GM12878 (cell line): ENCODE results near the gene CACNA1D. TPM values are rescaled to one million over a fixed set of nuclear protein-coding genes. Genes with fewer than 3 reads are reported as not detected.

ENCODE experiments used
- ATAC-seq: fragments of 200-7000 bp; cut with Tn5 transposase; 3 replicates; pipeline ENCODE4 v1.9.1; 2020; ENCODE audit warnings: mild to moderate bottlenecking, moderate library complexity
- BruUV-seq: library from RNA; stranded (reverse); fragments of 400-500 nt; replicated peaks from 2 replicates; lab custom pipeline; 2021; lab: Mats Ljungman, UMichigan
- CTCF ChIA-PET: fragments of 300-600 bp; sonication (Branson Sonifier 250); formaldehyde crosslinking; extraction: SDS; loops from one replicate; lab custom pipeline; 2021; ENCODE audit warnings: inconsistent platforms; lab: Yijun Ruan, JAX
- POLR2A ChIA-PET: fragments of 350-600 bp; formaldehyde crosslinking; extraction: SDS; loops from one replicate; lab custom pipeline; 2021; ENCODE audit warnings: inconsistent platforms; lab: Charles Lee
- RAD21 ChIA-PET: fragments of 300-600 bp; sonication (Branson Sonifier 250); formaldehyde crosslinking; loops from one replicate; lab custom pipeline; 2023; ENCODE audit warnings: antibody characterized with exemption; ENCODE audit not compliant: unreplicated experiment; lab: Charles Lee
- SMC1A ChIA-PET: fragments of 300-600 bp; sonication (Branson Sonifier 250); formaldehyde crosslinking; loops from one replicate; lab custom pipeline; 2023; ENCODE audit not compliant: unreplicated experiment, uncharacterized antibody; lab: Charles Lee
- DNase-seq: peaks from one replicate; pipeline ENCODE4 v3.0.0-alpha.2; 2011; ENCODE audit warnings: low read depth, low spot score
- FAIRE-seq: peaks from 3 replicates; lab custom pipeline; 2011; peaks lifted over from hg19 to GRCh38; lab: Jason Lieb, UNC
- H2AFZ ChIP-seq: 2 replicates; pipeline ENCODE4 v1.6.0; 2011; ENCODE audit warnings: low read depth, low read length, control low read depth; ENCODE audit not compliant: control insufficient read depth
- H3K27ac ChIP-seq: 2 replicates; pipeline ENCODE4 v1.5.1; 2011; ENCODE audit warnings: control low read depth; ENCODE audit not compliant: control insufficient read depth, insufficient read depth
- H3K27me3 ChIP-seq, 2 experiments: replicated peaks in 1 of 2; 2 replicates each; pipeline versions ENCODE4 v1.6.0 to v1.6.1; 2011; ENCODE audit warnings: low read length in 1 of 2; ENCODE audit not compliant: control insufficient read depth in 2 of 2, insufficient read depth in 2 of 2
- H3K36me3 ChIP-seq, 2 experiments: 2 replicates each; pipeline ENCODE4 v1.5.1; 2011; ENCODE audit warnings: low read length in 1 of 2; ENCODE audit not compliant: control insufficient read depth in 2 of 2, insufficient read depth in 2 of 2
- H3K4me1 ChIP-seq: 2 replicates; pipeline ENCODE4 v1.6.1; 2011; ENCODE audit warnings: mild to moderate bottlenecking, low read length, moderate library complexity, mixed read lengths; ENCODE audit not compliant: control insufficient read depth, insufficient read depth
- H3K4me2 ChIP-seq: 2 replicates; pipeline ENCODE4 v1.6.0; 2011; ENCODE audit warnings: control low read depth; ENCODE audit not compliant: control insufficient read depth, insufficient read depth
- H3K4me3 ChIP-seq: fragments of 200-600 bp; sonication (generic); 2 replicates; pipeline ENCODE4 v1.5.1; 2016
- H3K79me2 ChIP-seq: 2 replicates; pipeline ENCODE4 v1.6.0; 2011; ENCODE audit warnings: low read length; ENCODE audit not compliant: control insufficient read depth, insufficient read depth
- H3K9ac ChIP-seq: 2 replicates; pipeline ENCODE4 v1.8.0; 2011; ENCODE audit warnings: low read length, control low read depth, mixed read lengths; ENCODE audit not compliant: control insufficient read depth, insufficient read depth
- H3K9me3 ChIP-seq: replicated peaks from 3 replicates; pipeline ENCODE4 v1.5.1; 2011; ENCODE audit warnings: mild to moderate bottlenecking, low read length; ENCODE audit not compliant: control insufficient read depth, insufficient read depth
- H4K20me1 ChIP-seq: 2 replicates; pipeline ENCODE4 v1.6.0; 2011; ENCODE audit not compliant: control insufficient read depth, insufficient read depth
- BCL11A ChIP-seq: IDR thresholded peaks from 2 replicates; pipeline ENCODE4 v1.6.1; 2011; ENCODE audit warnings: low read depth, low read length
- BCL3 ChIP-seq: IDR thresholded peaks from 2 replicates; pipeline ENCODE4 v1.6.1; 2011; ENCODE audit warnings: borderline replicate concordance, low read depth, mild to moderate bottlenecking, moderate library complexity, low read length; ENCODE audit not compliant: insufficient read depth, poor library complexity, severe bottlenecking
- CREB1 ChIP-seq: IDR thresholded peaks from 2 replicates; pipeline ENCODE4 v1.6.1; 2012; ENCODE audit warnings: low read depth, mild to moderate bottlenecking, inconsistent platforms
- CREM ChIP-seq: IDR thresholded peaks from 2 replicates; pipeline ENCODE4 v1.6.1; 2014; ENCODE audit warnings: antibody characterized with exemption, low read depth
- HDGF ChIP-seq: fragments of 450-650 bp; IDR thresholded peaks from 2 replicates; pipeline ENCODE4 v1.6.1; 2016; ENCODE audit warnings: antibody characterized with exemption
- IKZF1 ChIP-seq: fragments of 450-650 bp; conservative IDR thresholded peaks from 2 replicates; pipeline ENCODE4 v1.6.1; 2017; ENCODE audit warnings: antibody characterized with exemption, mild to moderate bottlenecking
- JUNB ChIP-seq: IDR thresholded peaks from 2 replicates; pipeline ENCODE4 v1.6.1; 2016; ENCODE audit warnings: antibody characterized with exemption, mild to moderate bottlenecking
- NR2C2 ChIP-seq: IDR thresholded peaks from 2 replicates; pipeline ENCODE4 v1.6.1; 2011; ENCODE audit warnings: borderline replicate concordance, low read depth; ENCODE audit not compliant: control insufficient read depth, insufficient read length
- NRF1 ChIP-seq: conservative IDR thresholded peaks from 2 replicates; pipeline ENCODE4 v1.6.1; 2011; ENCODE audit warnings: mild to moderate bottlenecking, low read depth, low read length, improper control_type of control experiment
- POLR2AphosphoS5 ChIP-seq: IDR thresholded peaks from 2 replicates; pipeline ENCODE4 v1.6.1; 2011; ENCODE audit warnings: mild to moderate bottlenecking, low read length, inconsistent platforms
- RCOR1 ChIP-seq: conservative IDR thresholded peaks from 2 replicates; pipeline ENCODE4 v1.6.1; 2012; ENCODE audit warnings: low read depth, low read length, improper control_type of control experiment
- ZNF217 ChIP-seq: fragments of 450-650 bp; IDR thresholded peaks from 2 replicates; pipeline ENCODE4 v1.6.1; 2017; ENCODE audit warnings: antibody characterized with exemption, mild to moderate bottlenecking
- WGBS: methylation state at CpG from one replicate; pipeline ENCODE4 v1.1.6; 2016; ENCODE audit warnings: low lambda C conversion rate; ENCODE audit not compliant: insufficient replicate concordance, insufficient coverage; ENCODE audit errors: missing lambda C conversion rate; 5-methylcytosine and 5-hydroxymethylcytosine counted together
- in situ Hi-C: fragments of 300-500 bp; cut with MboI; formaldehyde crosslinking; loops from 9 replicates; pipeline ENCODE4 v1.14.3; 2018; ENCODE audit warnings: mixed read lengths
- intact Hi-C: fragments of 100-400 bp; cut with micrococcal nuclease; formaldehyde crosslinking; loops from one replicate; pipeline ENCODE4 v1.14.2; 2022; ENCODE audit not compliant: unreplicated experiment
- polyA plus RNA-seq, 11 experiments: library from polyadenylated mRNA; depleted of rRNA in 4 of 11; unstranded in 6 of 11; stranded (reverse) in 5 of 11; fragments of >200 nt; fragmentation: Nextera tagmentation in 4 of 11; fragmentation: Illumina TruSeq in 1 of 11; extraction: Ambion mirVana in 4 of 11; extraction: Trizol in 1 of 11; gene quantifications; 1 replicate in 1 of 11; 2 replicates in 10 of 11; pipeline versions ENCODE4 v1.2.1 to v1.2.3, GENCODE V29; 2011 to 2016; ENCODE audit warnings: inconsistent platforms in 2 of 11, missing spikeins in 2 of 11, low read depth in 1 of 11
- total RNA-seq, 4 experiments: library from RNA; depleted of rRNA in 3 of 4; stranded (reverse); fragments of >200 nt in 3 of 4; fragmentation: Illumina TruSeq in 1 of 4; extraction: Trizol in 1 of 4; gene quantifications; 2 replicates each; pipeline versions ENCODE4 v1.2.1 to v1.2.3, GENCODE V29; 2013 to 2021
- TF ChIP-seq, protein P1 (sequence below): fragments of 450-650 bp; IDR thresholded peaks from 2 replicates; pipeline ENCODE4 v1.6.1; 2017; ENCODE audit warnings: antibody characterized with exemption, mild to moderate bottlenecking, moderate library complexity
- TF ChIP-seq, protein P2 (sequence below): fragments of 450-650 bp; formaldehyde crosslinking; IDR thresholded peaks from 2 replicates; pipeline ENCODE4 v1.4.0; 2020; ENCODE audit warnings: mild to moderate bottlenecking, moderate library complexity
- TF ChIP-seq, protein P3 (sequence below): fragments of 450-650 bp; IDR thresholded peaks from 2 replicates; pipeline ENCODE4 v1.6.1; 2016; ENCODE audit warnings: mild to moderate bottlenecking

CACNA1D gene
- total and polyA plus RNA-seq, 10 of the 15 experiments (the other 5 are each of a cell fraction or from before 2014, with no cell fraction given), result 0.21 to 24.4 (median 1.6) TPM

DNA sequence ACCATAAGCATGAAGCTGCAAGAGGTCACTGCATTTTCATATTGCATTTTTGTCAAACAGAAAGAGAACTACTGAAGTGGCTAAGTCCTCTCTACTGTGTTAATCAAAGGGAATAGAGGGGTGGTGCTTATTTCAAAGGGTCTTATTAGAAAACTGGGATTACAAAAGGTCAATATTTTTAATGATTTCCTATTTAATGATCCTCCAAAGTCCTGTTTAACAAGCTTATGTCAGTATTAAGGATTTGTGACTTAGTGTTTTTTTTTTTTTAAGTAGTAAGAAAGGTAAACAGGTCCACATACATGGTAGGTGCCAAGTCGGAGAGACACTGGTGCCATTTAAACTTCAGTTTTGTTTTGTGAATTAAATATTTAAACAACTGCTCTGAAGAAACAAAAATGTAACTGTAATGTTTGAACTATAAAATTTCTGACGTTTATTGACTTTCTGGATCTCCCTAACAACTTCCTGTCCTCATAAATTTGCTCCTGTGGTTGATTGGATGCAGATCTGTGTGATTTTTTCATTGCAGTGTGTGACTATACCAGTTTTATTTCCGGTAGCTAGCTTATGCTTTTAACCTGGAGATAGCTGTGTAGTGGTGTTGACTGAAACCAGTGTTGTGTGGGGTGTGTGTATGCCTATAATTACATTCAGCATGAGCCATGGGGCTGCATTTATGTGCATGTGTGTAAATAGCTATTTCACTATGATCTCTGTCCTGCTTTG, 8.6 kb upstream of the CACNA1D start:
- no peak overlapping the region for H3K27ac ChIP-seq
- CTCF ChIA-PET, result interaction anchor here (1.3 to 1.6 kb wide), 2 partner anchors 11 to 29 kb away, joined by 3 to 4 read pairs; no protein-coding TSS in a partner anchor
- intact Hi-C loops, result no loop called here
- TF ChIP-seq RCOR1 (no peak), NR2C2 (no peak), NRF1 (no peak), IKZF1 (no peak), ZNF217 (no peak), BCL11A (no peak), CREB1 (no peak), POLR2AphosphoS5 (no peak), BCL3 (no peak), JUNB (no peak), CREM (no peak), HDGF (no peak)
- TF ChIP-seq, protein P1, sequence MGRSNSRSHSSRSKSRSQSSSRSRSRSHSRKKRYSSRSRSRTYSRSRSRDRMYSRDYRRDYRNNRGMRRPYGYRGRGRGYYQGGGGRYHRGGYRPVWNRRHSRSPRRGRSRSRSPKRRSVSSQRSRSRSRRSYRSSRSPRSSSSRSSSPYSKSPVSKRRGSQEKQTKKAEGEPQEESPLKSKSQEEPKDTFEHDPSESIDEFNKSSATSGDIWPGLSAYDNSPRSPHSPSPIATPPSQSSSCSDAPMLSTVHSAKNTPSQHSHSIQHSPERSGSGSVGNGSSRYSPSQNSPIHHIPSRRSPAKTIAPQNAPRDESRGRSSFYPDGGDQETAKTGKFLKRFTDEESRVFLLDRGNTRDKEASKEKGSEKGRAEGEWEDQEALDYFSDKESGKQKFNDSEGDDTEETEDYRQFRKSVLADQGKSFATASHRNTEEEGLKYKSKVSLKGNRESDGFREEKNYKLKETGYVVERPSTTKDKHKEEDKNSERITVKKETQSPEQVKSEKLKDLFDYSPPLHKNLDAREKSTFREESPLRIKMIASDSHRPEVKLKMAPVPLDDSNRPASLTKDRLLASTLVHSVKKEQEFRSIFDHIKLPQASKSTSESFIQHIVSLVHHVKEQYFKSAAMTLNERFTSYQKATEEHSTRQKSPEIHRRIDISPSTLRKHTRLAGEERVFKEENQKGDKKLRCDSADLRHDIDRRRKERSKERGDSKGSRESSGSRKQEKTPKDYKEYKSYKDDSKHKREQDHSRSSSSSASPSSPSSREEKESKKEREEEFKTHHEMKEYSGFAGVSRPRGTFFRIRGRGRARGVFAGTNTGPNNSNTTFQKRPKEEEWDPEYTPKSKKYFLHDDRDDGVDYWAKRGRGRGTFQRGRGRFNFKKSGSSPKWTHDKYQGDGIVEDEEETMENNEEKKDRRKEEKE, result no peak
- TF ChIP-seq, protein P2, sequence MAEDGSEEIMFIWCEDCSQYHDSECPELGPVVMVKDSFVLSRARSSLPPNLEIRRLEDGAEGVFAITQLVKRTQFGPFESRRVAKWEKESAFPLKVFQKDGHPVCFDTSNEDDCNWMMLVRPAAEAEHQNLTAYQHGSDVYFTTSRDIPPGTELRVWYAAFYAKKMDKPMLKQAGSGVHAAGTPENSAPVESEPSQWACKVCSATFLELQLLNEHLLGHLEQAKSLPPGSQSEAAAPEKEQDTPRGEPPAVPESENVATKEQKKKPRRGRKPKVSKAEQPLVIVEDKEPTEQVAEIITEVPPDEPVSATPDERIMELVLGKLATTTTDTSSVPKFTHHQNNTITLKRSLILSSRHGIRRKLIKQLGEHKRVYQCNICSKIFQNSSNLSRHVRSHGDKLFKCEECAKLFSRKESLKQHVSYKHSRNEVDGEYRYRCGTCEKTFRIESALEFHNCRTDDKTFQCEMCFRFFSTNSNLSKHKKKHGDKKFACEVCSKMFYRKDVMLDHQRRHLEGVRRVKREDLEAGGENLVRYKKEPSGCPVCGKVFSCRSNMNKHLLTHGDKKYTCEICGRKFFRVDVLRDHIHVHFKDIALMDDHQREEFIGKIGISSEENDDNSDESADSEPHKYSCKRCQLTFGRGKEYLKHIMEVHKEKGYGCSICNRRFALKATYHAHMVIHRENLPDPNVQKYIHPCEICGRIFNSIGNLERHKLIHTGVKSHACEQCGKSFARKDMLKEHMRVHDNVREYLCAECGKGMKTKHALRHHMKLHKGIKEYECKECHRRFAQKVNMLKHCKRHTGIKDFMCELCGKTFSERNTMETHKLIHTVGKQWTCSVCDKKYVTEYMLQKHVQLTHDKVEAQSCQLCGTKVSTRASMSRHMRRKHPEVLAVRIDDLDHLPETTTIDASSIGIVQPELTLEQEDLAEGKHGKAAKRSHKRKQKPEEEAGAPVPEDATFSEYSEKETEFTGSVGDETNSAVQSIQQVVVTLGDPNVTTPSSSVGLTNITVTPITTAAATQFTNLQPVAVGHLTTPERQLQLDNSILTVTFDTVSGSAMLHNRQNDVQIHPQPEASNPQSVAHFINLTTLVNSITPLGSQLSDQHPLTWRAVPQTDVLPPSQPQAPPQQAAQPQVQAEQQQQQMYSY (CRISPR knock-in tag), result no peak
- TF ChIP-seq, protein P3, sequence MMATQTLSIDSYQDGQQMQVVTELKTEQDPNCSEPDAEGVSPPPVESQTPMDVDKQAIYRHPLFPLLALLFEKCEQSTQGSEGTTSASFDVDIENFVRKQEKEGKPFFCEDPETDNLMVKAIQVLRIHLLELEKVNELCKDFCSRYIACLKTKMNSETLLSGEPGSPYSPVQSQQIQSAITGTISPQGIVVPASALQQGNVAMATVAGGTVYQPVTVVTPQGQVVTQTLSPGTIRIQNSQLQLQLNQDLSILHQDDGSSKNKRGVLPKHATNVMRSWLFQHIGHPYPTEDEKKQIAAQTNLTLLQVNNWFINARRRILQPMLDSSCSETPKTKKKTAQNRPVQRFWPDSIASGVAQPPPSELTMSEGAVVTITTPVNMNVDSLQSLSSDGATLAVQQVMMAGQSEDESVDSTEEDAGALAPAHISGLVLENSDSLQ, result no peak
- TF ChIP-seq, all 136 proteins: peak for 0
- no peak for ATAC-seq
- no peak for DNase-seq
- no peaks in the 10 kb centered on the region for H3K79me2 ChIP-seq
- ChIA-PET RAD21 (no interaction called here), SMC1A (interaction anchor here (0.6 to 0.8 kb wide), 3 partner anchors 27 to 663 kb away, joined by 3 read pairs; no protein-coding TSS in a partner anchor), POLR2A (interaction anchor here (0.5 kb wide), 1 partner anchor 302 kb away, joined by 3 read pairs; no protein-coding TSS in a partner anchor)
- H2AFZ ChIP-seq, result no peak overlapping the region
- no TSS peak for BruUV-seq
- no peaks in the 10 kb centered on the region for H3K36me3 ChIP-seq
- no peak for FAIRE-seq
- WGBS, result 19% methylated on average over 3 of the region's 3 CpGs
- H3K4me3 ChIP-seq, result no peak overlapping the region
- no peaks in the 10 kb centered on the region for H4K20me1 ChIP-seq
- no peaks in the 10 kb centered on the region for H3K9me3 ChIP-seq
- H3K4me1 ChIP-seq, result no peaks in the 10 kb centered on the region
- no peak overlapping the region for H3K4me2 ChIP-seq
- in situ Hi-C loops, result no loop called here
- no peak overlapping the region for H3K9ac ChIP-seq
- H3K27me3 ChIP-seq, result no peaks in the 10 kb centered on the region; a peak in 1 of 4 replicates
